Peyer's patch (tissue), 4 donors: Measurements from ENCODE around the gene FAAP100.

ENCODE experiments used
- CTCF ChIP-seq, 6 experiments: fragments of 450-650 bp in 4 of 6; fragments of 200-600 bp in 2 of 6; sonication (generic) in 1 of 6; IDR thresholded peaks; one replicate each; pipeline ENCODE4 v1.5.1; 2017 to 2019; ENCODE audit warnings: antibody characterized with exemption in 6 of 6, mild to moderate bottlenecking in 3 of 6, moderate library complexity in 1 of 6
- POLR2A ChIP-seq, 2 donors: fragments of 450-650 bp; IDR thresholded peaks; one replicate each; pipeline ENCODE4 v1.5.1; 2017; ENCODE audit warnings: antibody characterized with exemption in 2 of 2, mild to moderate bottlenecking in 2 of 2, moderate library complexity in 2 of 2

GRCh38 chr17:81599719-81600486 is 47.8 kb upstream of the FAAP100 start:
- TF ChIP-seq CTCF (IDR thresholded peaks at IDR 0.05) (no peak), POLR2A (IDR thresholded peaks at IDR 0.05) (no peak)
